Measurements from ENCODE around the gene ADD2. TPM values are rescaled to one million over a fixed set of nuclear protein-coding genes. Genes with fewer than 3 reads are reported as not detected.
"Not testable (repeated sequence)": the region's sequence is repeated elsewhere in the genome, so short reads cannot be mapped to it uniquely, and the experiment has no call there.

Gene ADD2
- 3.3 TPM for total RNA-seq
- long read RNA-seq, full-length matches to known transcripts, result 2 of 2 reads
- long read RNA-seq, partial matches to known transcripts, result 0 of 2 reads
- long read RNA-seq, other reads (novel, unspliced or antisense), result 0 of 2 reads

- DNase-seq (ENCODE audit: low spot score), result no peak
These were observed at the start of gene ADD2 for GRCh38 chr2:70767699-70768589. Gene ADD2 (minus strand): TSS chr2:70768200. CDS start chr2:70706408, 61,792 bp downstream.

- no peak for DNase-seq (ENCODE audit: low spot score)
These were observed 49.4 kb upstream of the ADD2 start for GRCh38 chr2:70817284-70817954.

GRCh38 chr2:70816726-70817125 lies 48.7 kb upstream of the ADD2 start:
- DNase-seq (ENCODE audit: low spot score), result no peak

GRCh38 chr2:70808983-70809958 lies 41.3 kb upstream of the ADD2 start:
- DNase-seq (ENCODE audit: low spot score), result no peak

- no peak for DNase-seq (ENCODE audit: low spot score)
These were observed 39.8 kb upstream of the ADD2 start for GRCh38 chr2:70807828-70808118.

- DNase-seq (ENCODE audit: low spot score), result no peak
These were observed 39.3 kb upstream of the ADD2 start for GRCh38 chr2:70807102-70807827.

- no peak for DNase-seq (ENCODE audit: low spot score)
These were observed 38.6 kb upstream of the ADD2 start for GRCh38 chr2:70806620-70807019.

GRCh38 chr2:70806013-70806412 lies 38.0 kb upstream of the ADD2 start:
- DNase-seq (ENCODE audit: low spot score), result no peak

GRCh38 chr2:70801607-70802263 lies 33.7 kb upstream of the ADD2 start:
- no peak for DNase-seq (ENCODE audit: low spot score)

GRCh38 chr2:70799706-70800105 lies 31.7 kb upstream of the ADD2 start:
- no peak for DNase-seq (ENCODE audit: low spot score)

GRCh38 chr2:70797996-70798395 lies 30.0 kb upstream of the ADD2 start:
- DNase-seq (ENCODE audit: low spot score), result not testable (repeated sequence)

GRCh38 chr2:70797506-70797905 lies 29.5 kb upstream of the ADD2 start:
- no peak for DNase-seq (ENCODE audit: low spot score)

- DNase-seq (ENCODE audit: low spot score), result no peak
These were observed 28.3 kb upstream of the ADD2 start for GRCh38 chr2:70796262-70796661.

GRCh38 chr2:70795164-70795995 lies 27.4 kb upstream of the ADD2 start:
- DNase-seq (ENCODE audit: low spot score), result no peak

GRCh38 chr2:70793450-70793849 lies 25.4 kb upstream of the ADD2 start:
- no peak for DNase-seq (ENCODE audit: low spot score)

GRCh38 chr2:70790136-70790828 lies 22.3 kb upstream of the ADD2 start, which contains the start of gene FIGLA:
Gene FIGLA (minus strand): TSS chr2:70790643. CDS start chr2:70790638, 5 bp downstream.
- no peak for DNase-seq (ENCODE audit: low spot score)

- no peak for DNase-seq (ENCODE audit: low spot score)
These were observed 21.5 kb upstream of the ADD2 start for GRCh38 chr2:70789304-70790135.

Data from mesenteric fat pad (tissue), 1 donor.